ENCODE measurements around the gene CHRNE. TPM values are rescaled to one million over a fixed set of nuclear protein-coding genes. Genes with fewer than 3 reads are reported as not detected.

The CHRNE gene
- total RNA-seq, 1 donor from 2014 or later, result 0.98 TPM

- intact Hi-C loops (cut with DNase I), result loop anchor here (5.0 kb wide), 1 partner anchor 51 kb away; the partner anchor contains the start of genes INCA1 and KIF1C
- H3K4me3 ChIP-seq, result peak overlapping the region; percentile 91 to 99
- peaks cover 0 to 35% of the 10 kb centered on the region in 2 donors for H3K36me3 ChIP-seq
- H3K4me1 ChIP-seq, result peaks cover 49% of the 10 kb centered on the region
- DNase-seq (ENCODE audit: extremely low spot score in 2 of 2), result no peak
- TF ChIP-seq, protein P1, sequence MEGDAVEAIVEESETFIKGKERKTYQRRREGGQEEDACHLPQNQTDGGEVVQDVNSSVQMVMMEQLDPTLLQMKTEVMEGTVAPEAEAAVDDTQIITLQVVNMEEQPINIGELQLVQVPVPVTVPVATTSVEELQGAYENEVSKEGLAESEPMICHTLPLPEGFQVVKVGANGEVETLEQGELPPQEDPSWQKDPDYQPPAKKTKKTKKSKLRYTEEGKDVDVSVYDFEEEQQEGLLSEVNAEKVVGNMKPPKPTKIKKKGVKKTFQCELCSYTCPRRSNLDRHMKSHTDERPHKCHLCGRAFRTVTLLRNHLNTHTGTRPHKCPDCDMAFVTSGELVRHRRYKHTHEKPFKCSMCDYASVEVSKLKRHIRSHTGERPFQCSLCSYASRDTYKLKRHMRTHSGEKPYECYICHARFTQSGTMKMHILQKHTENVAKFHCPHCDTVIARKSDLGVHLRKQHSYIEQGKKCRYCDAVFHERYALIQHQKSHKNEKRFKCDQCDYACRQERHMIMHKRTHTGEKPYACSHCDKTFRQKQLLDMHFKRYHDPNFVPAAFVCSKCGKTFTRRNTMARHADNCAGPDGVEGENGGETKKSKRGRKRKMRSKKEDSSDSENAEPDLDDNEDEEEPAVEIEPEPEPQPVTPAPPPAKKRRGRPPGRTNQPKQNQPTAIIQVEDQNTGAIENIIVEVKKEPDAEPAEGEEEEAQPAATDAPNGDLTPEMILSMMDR (IDR thresholded peaks at IDR 0.05), result no peak
- no peak for TF ChIP-seq POLR2A (IDR thresholded peaks at IDR 0.05)
- no peak for TF ChIP-seq POLR2AphosphoS5 (IDR thresholded peaks at IDR 0.05; ENCODE audit: insufficient read depth in 1 of 2, low read depth in 1 of 2)
- no peaks in the 10 kb centered on the region for H3K27me3 ChIP-seq
- H3K9me3 ChIP-seq, result no peaks in the 10 kb centered on the region
- peak overlapping the region; percentile 95 for H3K27ac ChIP-seq
Measured at GRCh38 chr17:4946312-4946976, 43.5 kb upstream of the CHRNE start.

GRCh38 chr17:4945944-4946280 lies 43.0 kb upstream of the CHRNE start:
- no peaks in the 10 kb centered on the region for H3K9me3 ChIP-seq
- peaks cover 0 to 35% of the 10 kb centered on the region in 2 donors for H3K36me3 ChIP-seq
- intact Hi-C loops (cut with DNase I), result loop anchor here (5.0 kb wide), 1 partner anchor 51 kb away; the partner anchor contains the start of genes INCA1 and KIF1C
- no peaks in the 10 kb centered on the region for H3K27me3 ChIP-seq
- H3K4me1 ChIP-seq, result peaks cover 54% of the 10 kb centered on the region
- H3K4me3 ChIP-seq, result peak overlapping the region; percentile 91 to 99
- H3K27ac ChIP-seq, result peak overlapping the region; percentile 95
- no peak for TF ChIP-seq POLR2AphosphoS5 (IDR thresholded peaks at IDR 0.05; ENCODE audit: insufficient read depth in 1 of 2, low read depth in 1 of 2)
- no peak for TF ChIP-seq POLR2A (IDR thresholded peaks at IDR 0.05)
- TF ChIP-seq, protein P1 (IDR thresholded peaks at IDR 0.05), result no peak
- no peak for DNase-seq (ENCODE audit: extremely low spot score in 2 of 2)

DNA sequence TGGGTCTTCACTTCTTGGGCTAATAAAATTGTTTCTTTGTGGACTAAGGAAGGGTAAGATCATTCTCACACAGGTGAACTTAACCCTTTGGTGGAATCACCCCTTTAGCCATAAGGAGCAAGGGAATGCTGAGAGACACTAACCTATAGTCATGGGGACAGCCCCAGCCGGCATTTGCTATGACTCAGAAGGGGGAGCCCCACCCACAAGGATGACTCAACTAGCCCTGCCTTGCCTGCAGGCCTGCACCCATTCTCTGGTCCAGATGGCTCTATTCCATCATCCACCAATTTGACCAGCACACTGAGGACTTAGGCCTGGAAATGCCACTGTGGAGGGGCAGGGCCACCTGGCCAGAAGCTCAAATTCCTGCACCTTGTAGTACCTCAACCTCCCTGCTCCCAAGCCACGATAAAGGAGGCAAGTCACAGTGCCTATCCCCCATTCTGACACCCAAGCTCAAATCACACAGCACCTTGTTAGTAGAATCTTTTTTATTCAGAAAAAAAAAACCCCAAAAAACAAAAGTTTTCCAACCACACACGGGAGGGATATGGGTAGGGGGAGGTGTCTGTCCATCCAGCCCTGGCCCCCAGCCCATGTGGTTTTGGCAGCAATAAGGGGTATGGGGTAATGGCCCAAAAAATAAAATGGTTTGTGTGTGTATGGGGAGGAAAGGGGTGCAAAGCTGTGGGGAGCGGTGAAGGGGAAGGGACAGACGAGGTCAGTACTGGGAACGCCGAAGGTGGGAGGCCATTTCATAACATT lies 42.5 kb upstream of the CHRNE start:
- intact Hi-C loops (cut with DNase I), result loop anchor here (5.0 kb wide), 1 partner anchor 52 kb away; the partner anchor contains the start of genes INCA1 and KIF1C
- H3K36me3 ChIP-seq, result peaks cover 0 to 35% of the 10 kb centered on the region in 2 donors
- TF ChIP-seq POLR2A (IDR thresholded peaks at IDR 0.05) (no peak), POLR2AphosphoS5 (IDR thresholded peaks at IDR 0.05; ENCODE audit: insufficient read depth in 1 of 2, low read depth in 1 of 2) (peak; percentile 51 to 73)

DNA sequence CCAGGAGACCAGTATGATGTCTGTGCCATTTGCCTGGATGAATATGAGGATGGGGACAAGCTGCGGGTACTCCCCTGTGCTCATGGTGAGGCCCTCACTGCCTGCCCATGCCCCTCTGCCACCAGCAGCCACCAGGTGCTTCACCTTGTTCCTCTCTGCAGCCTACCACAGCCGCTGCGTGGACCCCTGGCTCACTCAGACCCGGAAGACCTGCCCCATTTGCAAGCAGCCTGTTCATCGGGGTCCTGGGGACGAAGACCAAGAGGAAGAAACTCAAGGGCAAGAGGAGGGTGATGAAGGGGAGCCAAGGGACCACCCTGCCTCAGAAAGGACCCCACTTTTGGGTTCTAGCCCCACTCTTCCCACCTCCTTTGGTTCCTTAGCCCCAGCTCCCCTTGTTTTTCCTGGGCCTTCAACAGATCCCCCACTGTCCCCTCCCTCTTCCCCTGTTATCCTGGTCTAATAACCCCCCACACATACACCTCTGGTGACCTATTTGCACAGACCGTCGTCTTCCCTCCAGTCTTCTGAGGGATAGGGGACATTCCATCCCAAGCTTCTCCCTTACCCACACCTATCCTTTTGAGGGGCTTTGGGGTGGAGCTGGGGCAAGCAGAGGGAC lies 41.8 kb upstream of the CHRNE start:
- Histone ChIP-seq H3K27me3 (no peaks in the 10 kb centered on the region), H3K36me3 (peaks cover 0 to 35% of the 10 kb centered on the region in 2 donors), H3K4me1 (peaks cover 49% of the 10 kb centered on the region), H3K27ac (peak overlapping the region; percentile 95), H3K9me3 (no peaks in the 10 kb centered on the region), H3K4me3 (peak overlapping the region in 1 of 2 donors; percentile 16)
- TF ChIP-seq POLR2AphosphoS5 (IDR thresholded peaks at IDR 0.05; ENCODE audit: insufficient read depth in 1 of 2, low read depth in 1 of 2) (no peak), POLR2A (IDR thresholded peaks at IDR 0.05) (no peak)
- TF ChIP-seq, protein P1 (IDR thresholded peaks at IDR 0.05), result no peak
- DNase-seq (ENCODE audit: extremely low spot score in 2 of 2), result no peak
- intact Hi-C loops (cut with DNase I), result loop anchor here (5.0 kb wide), 1 partner anchor 53 kb away; the partner anchor contains the start of genes INCA1 and KIF1C

More for the DNA sequence above, 42.5 kb upstream of the CHRNE start:
- no peaks in the 10 kb centered on the region for H3K9me3 ChIP-seq
- peak overlapping the region; percentile 27 to 91 for H3K4me3 ChIP-seq
- DNase-seq (ENCODE audit: extremely low spot score in 2 of 2), result no peak
- H3K27ac ChIP-seq, result peak overlapping the region; percentile 95
- H3K27me3 ChIP-seq, result no peaks in the 10 kb centered on the region
- H3K4me1 ChIP-seq, result peaks cover 53% of the 10 kb centered on the region

DNA sequence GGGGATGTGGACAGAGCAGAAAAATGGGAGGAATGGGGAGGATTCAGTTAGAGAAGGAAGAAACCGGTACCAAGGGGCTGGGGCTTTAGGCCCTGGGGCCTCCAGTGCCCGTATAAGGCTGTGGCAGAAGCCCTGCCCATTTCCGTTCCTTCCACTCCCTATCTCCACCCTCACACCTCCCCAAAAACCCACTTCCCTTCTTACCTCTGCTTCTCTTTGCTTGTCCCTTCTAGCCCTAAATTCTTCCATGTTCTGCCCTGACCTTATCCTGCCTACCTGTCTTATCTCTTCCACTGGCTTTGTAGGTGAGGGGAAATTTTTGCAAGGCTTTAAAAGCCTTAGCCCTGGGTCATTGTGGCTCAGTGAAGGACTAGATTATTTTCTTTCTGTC lies 41.3 kb upstream of the CHRNE start:
- Histone ChIP-seq H3K27ac (peak overlapping the region; percentile 95), H3K36me3 (peaks cover 0 to 35% of the 10 kb centered on the region in 2 donors), H3K27me3 (no peaks in the 10 kb centered on the region), H3K4me3 (no peak overlapping the region), H3K4me1 (peaks cover 52% of the 10 kb centered on the region), H3K9me3 (no peaks in the 10 kb centered on the region)
- TF ChIP-seq, protein P1 (IDR thresholded peaks at IDR 0.05), result no peak
- TF ChIP-seq POLR2A (IDR thresholded peaks at IDR 0.05) (no peak), POLR2AphosphoS5 (IDR thresholded peaks at IDR 0.05; ENCODE audit: insufficient read depth in 1 of 2, low read depth in 1 of 2) (no peak)
- DNase-seq (ENCODE audit: extremely low spot score in 2 of 2), result no peak
- intact Hi-C loops (cut with DNase I), result no loop called here
